OCI-LY3 (cell line): Measurements from ENCODE around the gene ADCY9.

Experiments
- EZH2phosphoT487 ChIP-seq: fragments of 200-600 bp; shearing (Covaris generic); IDR thresholded peaks from 2 replicates; pipeline ENCODE4 v1.6.1; 2018; ENCODE audit warnings: antibody characterized with exemption, mixed run types, low read depth
- TF ChIP-seq, protein P1 (sequence below): fragments of 200-600, 300-600 bp; sonication (generic); IDR thresholded peaks from 2 replicates; pipeline ENCODE4 v1.5.1; 2014; ENCODE audit warnings: antibody characterized with exemption, low read length, low read depth

- TF ChIP-seq, protein P1, sequence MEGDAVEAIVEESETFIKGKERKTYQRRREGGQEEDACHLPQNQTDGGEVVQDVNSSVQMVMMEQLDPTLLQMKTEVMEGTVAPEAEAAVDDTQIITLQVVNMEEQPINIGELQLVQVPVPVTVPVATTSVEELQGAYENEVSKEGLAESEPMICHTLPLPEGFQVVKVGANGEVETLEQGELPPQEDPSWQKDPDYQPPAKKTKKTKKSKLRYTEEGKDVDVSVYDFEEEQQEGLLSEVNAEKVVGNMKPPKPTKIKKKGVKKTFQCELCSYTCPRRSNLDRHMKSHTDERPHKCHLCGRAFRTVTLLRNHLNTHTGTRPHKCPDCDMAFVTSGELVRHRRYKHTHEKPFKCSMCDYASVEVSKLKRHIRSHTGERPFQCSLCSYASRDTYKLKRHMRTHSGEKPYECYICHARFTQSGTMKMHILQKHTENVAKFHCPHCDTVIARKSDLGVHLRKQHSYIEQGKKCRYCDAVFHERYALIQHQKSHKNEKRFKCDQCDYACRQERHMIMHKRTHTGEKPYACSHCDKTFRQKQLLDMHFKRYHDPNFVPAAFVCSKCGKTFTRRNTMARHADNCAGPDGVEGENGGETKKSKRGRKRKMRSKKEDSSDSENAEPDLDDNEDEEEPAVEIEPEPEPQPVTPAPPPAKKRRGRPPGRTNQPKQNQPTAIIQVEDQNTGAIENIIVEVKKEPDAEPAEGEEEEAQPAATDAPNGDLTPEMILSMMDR: no peak
- TF ChIP-seq EZH2phosphoT487: no peak
Measured at GRCh38 chr16:4098501-4098900, 17.7 kb downstream of the ADCY9 start.
